A549 treated with ZK216348 at 1 μM for 4 hours (cell line): Measurements from ENCODE around the gene IL5RA. TPM values are rescaled to one million over a fixed set of nuclear protein-coding genes. Genes with fewer than 3 reads are reported as not detected.

Source experiments
- total RNA-seq: library from RNA; stranded (reverse); fragments of 200-300 nt; extraction: Qiagen RNA extraction; gene quantifications from 5 replicates; pipeline ENCODE4 v1.2.3, GENCODE V29; 2022; ENCODE audit warnings: low read depth

The IL5RA gene
- not detected in 5 replicates for total RNA-seq

DNA sequence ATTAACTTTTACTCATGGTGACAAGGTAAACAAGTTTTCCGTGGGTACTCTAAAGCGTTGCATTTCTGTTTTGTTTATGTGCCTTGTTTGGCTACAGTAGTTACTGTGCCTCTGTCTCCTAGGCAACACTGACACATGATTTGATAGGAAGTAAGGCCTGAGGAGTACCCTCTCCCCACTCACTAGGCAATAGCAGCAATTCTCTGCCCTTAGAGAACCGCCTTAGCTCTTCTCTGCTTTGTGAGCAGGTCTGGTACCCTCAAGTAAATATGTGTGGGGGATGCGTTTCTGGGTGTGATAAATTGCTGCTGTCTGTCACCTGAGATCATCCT is at the start of gene IL5RA:
Gene IL5RA (minus strand): TSS at position 76 of the 332 bp plus-strand sequence. CDS start 5,390 bp downstream, outside the sequence.

GRCh38 chr3:3126477-3127431 is 16.6 kb upstream of the IL5RA start, which contains the start of gene TRNT1:
Gene TRNT1 (plus strand): TSS chr3:3126940. CDS start chr3:3129041, 2,101 bp downstream.

Other genes with a start within 250 kb of the IL5RA start
- 24.5 to 32.3 TPM (median 30.9 TPM) in 5 replicates for gene TRNT1, start 16.6 kb upstream of the IL5RA start, total RNA-seq
- 24.7 to 37.7 TPM (median 27.2 TPM) in 5 replicates for gene CRBN, start 69.3 kb upstream of the IL5RA start, total RNA-seq